ENCODE results near the gene PKD1. TPM values are rescaled to one million over a fixed set of nuclear protein-coding genes. Genes with fewer than 3 reads are reported as not detected.

Gene PKD1
- total and polyA plus RNA-seq, 2 of the 13 experiments (the other 11 are each of a cell fraction or from before 2014, with no cell fraction given), result 22.1 to 23.0 TPM

- Histone ChIP-seq H3K4me2 (ENCODE audit: low read depth, low read length) (no peak overlapping the region), H3K27me3 (ENCODE audit: control insufficient read depth in 1 of 2, insufficient read depth in 2 of 2, low read length in 2 of 2) (no peaks in the 10 kb centered on the region), H2AFZ (ENCODE audit: low read length) (no peak overlapping the region), H3K27ac (ENCODE audit: extremely low read length, insufficient read depth, low read length) (no peak overlapping the region), H3K4me3 (replicated peaks in 1 of 3; ENCODE audit: insufficient read depth in 1 of 3, low read depth in 2 of 3, low read length in 3 of 3) (no peak overlapping the region), H3K36me3 (replicated peaks in 1 of 2; ENCODE audit: control insufficient read depth in 1 of 2, insufficient read depth in 2 of 2, low read length in 2 of 2) (peaks cover 17 to 49% of the 10 kb centered on the region in 2 experiments; a peak in 3 of 5 replicates), H3K79me2 (ENCODE audit: insufficient read depth, low read length) (no peaks in the 10 kb centered on the region), H4K20me1 (ENCODE audit: insufficient read depth, low read length) (no peaks in the 10 kb centered on the region), H3K4me1 (ENCODE audit: insufficient read depth, low read length) (peaks cover 8% of the 10 kb centered on the region), H3K9ac (ENCODE audit: insufficient read depth, low read depth, low read length) (no peak overlapping the region), H3K9me3 (ENCODE audit: low read length) (no peaks in the 10 kb centered on the region)
- FAIRE-seq (no peak), DNase-seq (ENCODE audit: low spot score) (no peak), ATAC-seq (no peak)
- in situ Hi-C loops (cut with HindIII; ENCODE audit: extremely low pct_ligation_motif_present, low pct_unique_long_range_greater_than_20kb), result no loop called here
- intact Hi-C loops (cut with micrococcal nuclease; ENCODE audit: unreplicated experiment), result no loop called here
- TF ChIP-seq, protein P1, sequence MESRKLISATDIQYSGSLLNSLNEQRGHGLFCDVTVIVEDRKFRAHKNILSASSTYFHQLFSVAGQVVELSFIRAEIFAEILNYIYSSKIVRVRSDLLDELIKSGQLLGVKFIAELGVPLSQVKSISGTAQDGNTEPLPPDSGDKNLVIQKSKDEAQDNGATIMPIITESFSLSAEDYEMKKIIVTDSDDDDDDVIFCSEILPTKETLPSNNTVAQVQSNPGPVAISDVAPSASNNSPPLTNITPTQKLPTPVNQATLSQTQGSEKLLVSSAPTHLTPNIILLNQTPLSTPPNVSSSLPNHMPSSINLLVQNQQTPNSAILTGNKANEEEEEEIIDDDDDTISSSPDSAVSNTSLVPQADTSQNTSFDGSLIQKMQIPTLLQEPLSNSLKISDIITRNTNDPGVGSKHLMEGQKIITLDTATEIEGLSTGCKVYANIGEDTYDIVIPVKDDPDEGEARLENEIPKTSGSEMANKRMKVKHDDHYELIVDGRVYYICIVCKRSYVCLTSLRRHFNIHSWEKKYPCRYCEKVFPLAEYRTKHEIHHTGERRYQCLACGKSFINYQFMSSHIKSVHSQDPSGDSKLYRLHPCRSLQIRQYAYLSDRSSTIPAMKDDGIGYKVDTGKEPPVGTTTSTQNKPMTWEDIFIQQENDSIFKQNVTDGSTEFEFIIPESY (CRISPR knock-in tag; IDR thresholded peaks at IDR 0.05), result peak; percentile 91
- TF ChIP-seq, protein P2, sequence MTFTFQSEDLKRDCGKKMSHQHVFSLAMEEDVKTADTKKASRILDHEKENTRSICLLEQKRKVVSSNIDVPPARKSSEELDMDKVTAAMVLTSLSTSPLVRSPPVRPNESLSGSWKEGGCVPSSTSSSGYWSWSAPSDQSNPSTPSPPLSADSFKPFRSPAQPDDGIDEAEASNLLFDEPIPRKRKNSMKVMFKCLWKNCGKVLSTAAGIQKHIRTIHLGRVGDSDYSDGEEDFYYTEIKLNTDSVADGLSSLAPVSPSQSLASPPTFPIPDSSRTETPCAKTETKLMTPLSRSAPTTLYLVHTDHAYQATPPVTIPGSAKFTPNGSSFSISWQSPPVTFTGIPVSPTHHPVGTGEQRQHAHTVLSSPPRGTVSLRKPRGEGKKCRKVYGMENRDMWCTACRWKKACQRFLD (CRISPR knock-in tag; IDR thresholded peaks at IDR 0.05; ENCODE audit: borderline replicate concordance), result no peak
- TF ChIP-seq ZNF687 (CRISPR knock-in tag; IDR thresholded peaks at IDR 0.05), result 0 out of 2 replicates have a peak, but pooled peaks have one; percentile 7
- TF ChIP-seq AGO2 (optimal IDR thresholded peaks at IDR 0.05; ENCODE audit: low read depth, low read length), result peak; percentile 67
- ChIA-PET CTCF (ENCODE audit: low intra/inter-chr PET ratio, low total read pairs) (no interaction called here), POLR2A (no interaction called here)
- no TSS peak for BruUV-seq (replicated peaks)
- 96% methylated on average over 21 of the region's 47 CpGs for whole genome bisulfite sequencing (ENCODE audit: low lambda C conversion rate)
Measured at GRCh38 chr16:2170587-2171435, 35.1 kb upstream of the PKD1 start.
